Smooth muscle cell (in vitro differentiated cells): Measurements from ENCODE around the gene NEMF. TPM values are rescaled to one million over a fixed set of nuclear protein-coding genes. Genes with fewer than 3 reads are reported as not detected.
"Not testable (repeated sequence)": the region's sequence is repeated elsewhere in the genome, so short reads cannot be mapped to it uniquely, and the experiment has no call there.

ENCODE experiments used
- DNase-seq: peaks from one replicate; lab custom pipeline; 2025; ENCODE audit not compliant: unreplicated experiment; lab: John Stamatoyannopoulos, UW
- H2AFZ ChIP-seq: fragments of 200-600 bp; sonication (generic); 2 replicates; pipeline ENCODE4 v1.6.0; 2016; ENCODE audit warnings: antibody characterized with exemption, low read depth, mild to moderate bottlenecking
- H3F3A ChIP-seq: fragments of 200-600 bp; sonication (generic); 2 replicates; pipeline ENCODE4 v1.6.0; 2017; ENCODE audit warnings: antibody characterized with exemption, low read depth
- H3K27ac ChIP-seq: fragments of 200-600 bp; sonication (generic); 2 replicates; pipeline ENCODE4 v1.5.1; 2016; ENCODE audit warnings: low read depth, mild to moderate bottlenecking
- H3K27me3 ChIP-seq: fragments of 200-600 bp; sonication (generic); 2 replicates; pipeline ENCODE4 v1.6.1; 2016; ENCODE audit warnings: low read depth, mild to moderate bottlenecking
- H3K36me3 ChIP-seq: fragments of 200-600 bp; sonication (generic); 2 replicates; pipeline ENCODE4 v1.5.1; 2016; ENCODE audit warnings: low read depth
- H3K4me1 ChIP-seq: fragments of 200-600 bp; sonication (generic); 2 replicates; pipeline ENCODE4 v1.5.1; 2016; ENCODE audit warnings: low read depth
- H3K4me2 ChIP-seq: fragments of 200-600 bp; sonication (generic); 2 replicates; pipeline ENCODE4 v1.6.0; 2016; ENCODE audit warnings: mild to moderate bottlenecking
- H3K4me3 ChIP-seq: fragments of 200-600 bp; sonication (generic); 2 replicates; pipeline ENCODE4 v1.5.1; 2016; ENCODE audit warnings: mild to moderate bottlenecking
- H3K79me2 ChIP-seq: fragments of 200-600 bp; sonication (generic); 2 replicates; pipeline ENCODE4 v1.6.0; 2016; ENCODE audit warnings: low read depth, mild to moderate bottlenecking
- H3K9ac ChIP-seq: fragments of 200-600 bp; sonication (generic); 2 replicates; pipeline ENCODE4 v1.6.0; 2016; ENCODE audit warnings: low read depth
- H3K9me3 ChIP-seq: fragments of 200-600 bp; sonication (generic); replicated peaks from 2 replicates; pipeline ENCODE4 v1.5.1; 2016; ENCODE audit warnings: low read depth
- H4K20me1 ChIP-seq: fragments of 200-600 bp; sonication (generic); 2 replicates; pipeline ENCODE4 v1.6.0; 2016; ENCODE audit warnings: low read depth
- WGBS: methylation state at CpG from one replicate; pipeline ENCODE4 v1.1.7; 2016; ENCODE audit warnings: low lambda C conversion rate; 5-methylcytosine and 5-hydroxymethylcytosine counted together
- polyA plus RNA-seq: library from polyadenylated mRNA; unstranded; fragments of >200 nt; fragmentation: Nextera tagmentation; extraction: Ambion mirVana; gene quantifications from 2 replicates; pipeline ENCODE4 v1.2.1, GENCODE V29; 2016
- total RNA-seq: library from RNA; depleted of rRNA; stranded (reverse); fragments of >200 nt; gene quantifications from 2 replicates; pipeline ENCODE4 v1.2.3, GENCODE V29; 2014
- TF ChIP-seq, protein P1 (sequence below): fragments of 200-600 bp; sonication (generic); IDR thresholded peaks from 2 replicates; pipeline ENCODE4 v1.5.1; 2017; ENCODE audit warnings: borderline replicate concordance, mild to moderate bottlenecking, antibody characterized with exemption; ENCODE audit not compliant: insufficient read depth, poor library complexity, severe bottlenecking

The NEMF gene
- total and polyA plus RNA-seq, 2 experiments from 2014 or later = 41.2 TPM

DNA sequence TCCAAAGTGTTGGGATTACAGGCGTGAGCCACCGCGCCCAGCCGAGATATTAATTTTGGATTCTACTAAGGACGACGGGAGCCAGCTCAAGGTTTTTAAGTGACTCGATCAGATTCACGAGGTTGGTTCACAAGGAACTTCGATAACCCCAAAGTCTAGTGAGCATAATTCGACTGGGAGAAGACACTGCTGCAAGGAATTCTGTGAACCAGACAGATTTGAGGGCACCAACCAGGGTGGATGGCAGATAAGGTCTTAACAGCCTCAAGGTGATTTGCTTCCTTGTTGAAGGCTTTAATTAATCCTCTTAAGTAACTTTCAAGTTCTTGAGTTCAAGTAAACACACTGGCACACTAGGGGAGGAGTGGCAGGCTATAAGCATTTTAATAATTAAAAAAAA lies 85.7 kb downstream of the NEMF start:
- peak overlapping the region; percentile 97 for H3K9ac ChIP-seq
- no peak for DNase-seq
- no peaks in the 10 kb centered on the region for H3K9me3 ChIP-seq
- peaks cover 5% of the 10 kb centered on the region for H3K4me1 ChIP-seq
- H3K27me3 ChIP-seq = no peaks in the 10 kb centered on the region
- TF ChIP-seq, protein P1, sequence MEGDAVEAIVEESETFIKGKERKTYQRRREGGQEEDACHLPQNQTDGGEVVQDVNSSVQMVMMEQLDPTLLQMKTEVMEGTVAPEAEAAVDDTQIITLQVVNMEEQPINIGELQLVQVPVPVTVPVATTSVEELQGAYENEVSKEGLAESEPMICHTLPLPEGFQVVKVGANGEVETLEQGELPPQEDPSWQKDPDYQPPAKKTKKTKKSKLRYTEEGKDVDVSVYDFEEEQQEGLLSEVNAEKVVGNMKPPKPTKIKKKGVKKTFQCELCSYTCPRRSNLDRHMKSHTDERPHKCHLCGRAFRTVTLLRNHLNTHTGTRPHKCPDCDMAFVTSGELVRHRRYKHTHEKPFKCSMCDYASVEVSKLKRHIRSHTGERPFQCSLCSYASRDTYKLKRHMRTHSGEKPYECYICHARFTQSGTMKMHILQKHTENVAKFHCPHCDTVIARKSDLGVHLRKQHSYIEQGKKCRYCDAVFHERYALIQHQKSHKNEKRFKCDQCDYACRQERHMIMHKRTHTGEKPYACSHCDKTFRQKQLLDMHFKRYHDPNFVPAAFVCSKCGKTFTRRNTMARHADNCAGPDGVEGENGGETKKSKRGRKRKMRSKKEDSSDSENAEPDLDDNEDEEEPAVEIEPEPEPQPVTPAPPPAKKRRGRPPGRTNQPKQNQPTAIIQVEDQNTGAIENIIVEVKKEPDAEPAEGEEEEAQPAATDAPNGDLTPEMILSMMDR = no peak
- H3K4me3 ChIP-seq = peak overlapping the region; percentile 97
- H4K20me1 ChIP-seq = peaks cover 9% of the 10 kb centered on the region
- peak overlapping the region; percentile 94 for H3K27ac ChIP-seq
- peak overlapping the region; percentile 65 for H2AFZ ChIP-seq
- peak overlapping the region; percentile 87 for H3K4me2 ChIP-seq
- peaks cover 33% of the 10 kb centered on the region for H3K79me2 ChIP-seq
- peaks cover 7% of the 10 kb centered on the region for H3F3A ChIP-seq
- H3K36me3 ChIP-seq = no peaks in the 10 kb centered on the region
- WGBS = 88% methylated on average over 10 of the region's 10 CpGs

- Histone ChIP-seq H3K9me3 (no peaks in the 10 kb centered on the region), H3K9ac (no peak overlapping the region), H2AFZ (no peak overlapping the region), H3K27ac (peak overlapping the region; percentile 12), H3K4me2 (no peak overlapping the region), H4K20me1 (no peaks in the 10 kb centered on the region), H3K79me2 (no peaks in the 10 kb centered on the region), H3F3A (peaks cover 2% of the 10 kb centered on the region), H3K4me3 (no peak overlapping the region), H3K27me3 (no peaks in the 10 kb centered on the region), H3K4me1 (no peaks in the 10 kb centered on the region), H3K36me3 (no peaks in the 10 kb centered on the region)
- WGBS = 85% methylated on average over 6 of the region's 6 CpGs
- TF ChIP-seq, protein P1 = no peak
- DNase-seq = no peak
Measured at GRCh38 chr14:49761839-49762551, 90.6 kb downstream of the NEMF start.

DNA sequence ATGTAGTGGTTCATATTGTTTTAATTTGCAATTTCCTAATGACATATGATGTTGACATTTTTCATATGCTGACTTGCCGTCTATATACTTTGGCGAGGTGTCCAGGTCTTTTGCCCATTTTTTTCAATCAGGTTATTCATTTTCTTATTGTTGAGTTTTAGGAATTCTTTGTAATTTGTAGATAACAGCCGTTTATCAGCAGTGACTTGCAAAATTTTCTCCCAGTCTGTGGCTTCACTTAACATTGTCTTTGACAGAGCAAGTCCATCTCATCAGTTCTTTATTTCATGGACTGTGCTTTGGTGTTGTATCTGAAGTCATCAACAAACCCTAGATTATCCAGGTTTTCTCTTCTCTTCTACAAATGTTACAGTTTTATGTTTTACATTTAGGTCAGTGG lies 97.2 kb downstream of the NEMF start:
- Histone ChIP-seq H3K9me3 (no peaks in the 10 kb centered on the region), H3K79me2 (no peaks in the 10 kb centered on the region), H2AFZ (no peak overlapping the region), H3F3A (no peaks in the 10 kb centered on the region), H3K4me2 (no peak overlapping the region), H3K4me3 (no peak overlapping the region), H3K9ac (no peak overlapping the region), H4K20me1 (no peaks in the 10 kb centered on the region), H3K4me1 (no peaks in the 10 kb centered on the region), H3K27ac (no peak overlapping the region), H3K27me3 (no peaks in the 10 kb centered on the region), H3K36me3 (no peaks in the 10 kb centered on the region)
- DNase-seq = no peak
- TF ChIP-seq, protein P1 = no peak
- WGBS = 87% methylated on average over 3 of the region's 3 CpGs

DNA sequence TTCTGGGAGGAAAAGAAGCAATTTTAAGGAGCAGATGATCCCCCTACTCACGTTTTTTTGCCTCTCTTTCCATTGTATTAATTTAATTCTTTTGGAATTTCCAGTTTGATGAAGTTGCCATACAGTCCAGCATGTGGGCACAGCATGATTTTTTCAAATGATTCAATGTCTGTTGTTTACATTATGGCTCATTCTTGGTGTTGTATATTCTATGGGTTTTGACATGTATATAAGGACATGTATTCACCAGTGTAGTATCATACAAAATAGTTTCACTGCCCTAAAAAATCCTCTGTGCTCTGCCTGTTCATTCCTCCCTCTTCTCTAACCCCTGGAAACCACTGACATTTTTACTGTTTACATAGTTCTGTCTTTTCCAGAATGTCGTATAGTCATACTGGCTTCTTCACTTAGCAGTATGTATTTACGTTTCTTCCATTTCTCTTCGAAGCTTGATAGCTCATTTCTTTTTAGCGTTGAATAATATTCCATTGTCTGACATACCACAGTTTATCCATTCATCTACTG lies 98.0 kb downstream of the NEMF start:
- H3F3A ChIP-seq = no peaks in the 10 kb centered on the region
- no peaks in the 10 kb centered on the region for H3K9me3 ChIP-seq
- H3K4me2 ChIP-seq = no peak overlapping the region
- 64% methylated on average over 5 of the region's 5 CpGs for WGBS
- no peaks in the 10 kb centered on the region for H3K27me3 ChIP-seq
- H3K4me1 ChIP-seq = no peaks in the 10 kb centered on the region
- no peak overlapping the region for H3K4me3 ChIP-seq
- H3K27ac ChIP-seq = no peak overlapping the region
- no peak overlapping the region for H2AFZ ChIP-seq
- H4K20me1 ChIP-seq = no peaks in the 10 kb centered on the region
- no peaks in the 10 kb centered on the region for H3K36me3 ChIP-seq
- no peak overlapping the region for H3K9ac ChIP-seq
- DNase-seq = no peak
- TF ChIP-seq, protein P1 = no peak
- no peaks in the 10 kb centered on the region for H3K79me2 ChIP-seq

DNA sequence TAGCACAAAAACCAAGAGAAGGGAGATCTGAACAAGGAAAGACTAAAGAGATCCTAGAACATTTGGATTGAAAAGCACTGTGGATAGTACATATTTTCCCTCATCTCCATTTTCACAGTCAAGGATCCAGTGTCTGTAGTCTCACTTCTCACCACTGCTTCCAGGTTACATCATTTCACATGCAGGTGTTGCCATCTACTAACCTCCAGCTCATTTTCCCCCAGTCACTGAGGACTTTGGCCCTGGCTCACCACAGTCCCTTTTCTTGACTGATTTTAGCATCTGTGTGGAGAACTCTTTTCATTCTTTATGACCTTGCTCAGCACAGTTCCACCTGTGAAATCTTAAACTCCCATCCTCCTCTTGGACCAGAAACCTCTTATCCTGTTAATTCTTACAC lies 106.1 kb downstream of the NEMF start:
- not testable (repeated sequence) for H3K4me3 ChIP-seq, DNase-seq, H4K20me1 ChIP-seq, H3K36me3 ChIP-seq, H3F3A ChIP-seq, H3K9ac ChIP-seq, H3K4me1 ChIP-seq, H2AFZ ChIP-seq, H3K79me2 ChIP-seq, H3K4me2 ChIP-seq, H3K27me3 ChIP-seq, H3K9me3 ChIP-seq, H3K27ac ChIP-seq
